Esophagus mucosa (tissue), 1 donor: Measurements from ENCODE around the gene FADS3. TPM values are rescaled to one million over a fixed set of nuclear protein-coding genes. Genes with fewer than 3 reads are reported as not detected.

Experiments used
- ATAC-seq: fragments of 200-7000 bp; cut with Tn5 transposase; one replicate; pipeline ENCODE4 v1.9.1; 2020
- total RNA-seq: library from RNA; stranded (reverse); gene quantifications from one replicate; pipeline ENCODE4 v1.2.4, GENCODE V29; 2023
- donor health status: DM: yes; HTN: yes; CAD: no.

FADS3 gene
- total RNA-seq, 1 donor from 2014 or later = 3.0 TPM

- no peak for ATAC-seq
These were observed 22.5 kb upstream of the FADS3 start for GRCh38 chr11:61913699-61914395.

GRCh38 chr11:61912991-61913698 is 21.8 kb upstream of the FADS3 start:
- ATAC-seq = no peak

GRCh38 chr11:61912530-61912898 is 21.2 kb upstream of the FADS3 start:
- ATAC-seq = no peak

- ATAC-seq = no peak
These were observed 20.6 kb upstream of the FADS3 start for GRCh38 chr11:61911701-61912529.

- ATAC-seq = no peak
These were observed 19.9 kb upstream of the FADS3 start for GRCh38 chr11:61911128-61911700.

- no peak for ATAC-seq
These were observed 19.1 kb upstream of the FADS3 start for GRCh38 chr11:61910187-61911127.

- no peak for ATAC-seq
These were observed 17.5 kb upstream of the FADS3 start for GRCh38 chr11:61908730-61909316.

GRCh38 chr11:61907871-61908729 is 16.8 kb upstream of the FADS3 start:
- ATAC-seq = no peak

- ATAC-seq = no peak
These were observed 15.9 kb upstream of the FADS3 start for GRCh38 chr11:61907282-61907681.

GRCh38 chr11:61906522-61906909 is 15.2 kb upstream of the FADS3 start:
- no peak for ATAC-seq

- ATAC-seq = no peak
These were observed 14.6 kb upstream of the FADS3 start for GRCh38 chr11:61905801-61906521.

GRCh38 chr11:61905067-61905696 is 13.8 kb upstream of the FADS3 start:
- no peak for ATAC-seq

GRCh38 chr11:61904539-61905048 is 13.2 kb upstream of the FADS3 start:
- ATAC-seq = peak; percentile 19

- ATAC-seq = no peak
These were observed 12.5 kb upstream of the FADS3 start for GRCh38 chr11:61903845-61904244.

- ATAC-seq = no peak
These were observed 11.0 kb upstream of the FADS3 start for GRCh38 chr11:61902313-61902712.

GRCh38 chr11:61901397-61901796 is 10.1 kb upstream of the FADS3 start:
- no peak for ATAC-seq

GRCh38 chr11:61900251-61900650 is 8.9 kb upstream of the FADS3 start:
- ATAC-seq = no peak

GRCh38 chr11:61899146-61899841 is 7.9 kb upstream of the FADS3 start:
- peak; percentile 85 for ATAC-seq

- no peak for ATAC-seq
These were observed 6.9 kb upstream of the FADS3 start for GRCh38 chr11:61898247-61898582.
